ENCODE results near the gene NKD1.

The NKD1 gene

DNA sequence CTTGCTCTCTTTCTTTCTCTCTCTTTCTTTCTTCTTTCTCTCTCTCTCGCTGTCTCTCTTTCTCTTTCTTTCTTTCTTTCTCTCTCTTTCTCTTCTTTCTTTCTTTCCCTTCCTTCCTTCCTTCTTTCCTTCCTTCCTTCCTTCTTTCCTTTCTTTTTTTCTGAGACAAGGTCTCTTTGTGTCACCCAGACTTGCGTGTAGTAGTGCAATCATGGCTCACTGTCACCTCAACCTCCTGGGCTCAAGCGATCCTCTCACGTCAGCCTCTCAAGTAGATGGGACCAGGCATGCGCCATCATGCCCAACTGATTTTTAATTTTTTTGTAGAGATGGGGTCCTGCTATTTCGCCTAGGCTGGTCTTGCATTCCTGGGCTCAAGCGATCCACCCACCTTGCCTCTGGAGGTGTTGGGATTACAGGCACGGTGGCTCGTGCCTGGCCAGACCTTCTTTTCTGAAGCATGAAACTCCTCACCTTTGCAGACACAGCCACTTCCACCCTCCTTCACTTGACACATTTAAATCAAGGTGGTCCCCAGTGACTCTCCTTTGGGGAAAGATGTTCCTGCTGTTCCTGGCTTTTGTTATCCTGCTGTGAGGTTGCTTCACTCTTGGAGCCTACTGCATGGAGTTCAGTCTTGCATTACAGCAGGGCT is 26.8 kb upstream of the NKD1 start:
- Histone ChIP-seq H3K27ac (ENCODE audit: low read length) (no peak overlapping the region), H3K36me3 (ENCODE audit: control insufficient read depth in 1 of 2, insufficient read depth in 2 of 2, low read length in 2 of 2) (no peaks in the 10 kb centered on the region), H3K4me3 (ENCODE audit: low read depth in 1 of 2, low read length in 2 of 2) (no peak overlapping the region), H3K27me3 (ENCODE audit: low read depth, low read length) (no peaks in the 10 kb centered on the region), H3K4me1 (ENCODE audit: control insufficient read depth in 1 of 2, insufficient read depth in 2 of 2, low read length in 2 of 2) (no peaks in the 10 kb centered on the region), H3K9me3 (ENCODE audit: control insufficient read depth in 1 of 2, low read length in 2 of 2) (peaks cover 3 to 15% of the 10 kb centered on the region in 2 donors)

DNA sequence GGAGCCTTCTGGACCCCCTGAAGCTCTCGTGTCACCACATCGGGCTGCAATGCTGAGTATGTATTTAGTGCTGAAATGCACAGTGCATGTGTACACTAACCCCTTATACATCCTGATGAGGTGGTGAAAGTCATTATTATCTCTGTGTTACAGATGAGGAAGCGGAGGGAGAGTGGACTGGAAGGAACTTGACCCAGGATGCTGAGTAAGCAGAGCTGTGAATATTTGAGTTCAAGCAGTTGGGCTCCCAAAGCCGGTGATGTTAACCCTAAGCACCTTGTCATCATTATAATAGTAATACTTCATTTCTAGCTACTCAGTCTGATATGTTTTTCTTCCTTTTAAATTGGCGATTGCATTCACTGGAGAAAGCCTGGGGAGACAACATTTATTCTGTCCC is 25.9 kb upstream of the NKD1 start:
- H3K36me3 ChIP-seq (ENCODE audit: control insufficient read depth in 1 of 2, insufficient read depth in 2 of 2, low read length in 2 of 2): no peaks in the 10 kb centered on the region
- no peaks in the 10 kb centered on the region for H3K4me1 ChIP-seq (ENCODE audit: control insufficient read depth in 1 of 2, insufficient read depth in 2 of 2, low read length in 2 of 2)
- H3K9me3 ChIP-seq (ENCODE audit: control insufficient read depth in 1 of 2, low read length in 2 of 2): peaks cover 0 to 6% of the 10 kb centered on the region in 2 donors
- no peak overlapping the region for H3K27ac ChIP-seq (ENCODE audit: low read length)
- H3K4me3 ChIP-seq (ENCODE audit: low read depth in 1 of 2, low read length in 2 of 2): no peak overlapping the region
- no peaks in the 10 kb centered on the region for H3K27me3 ChIP-seq (ENCODE audit: low read depth, low read length)

DNA sequence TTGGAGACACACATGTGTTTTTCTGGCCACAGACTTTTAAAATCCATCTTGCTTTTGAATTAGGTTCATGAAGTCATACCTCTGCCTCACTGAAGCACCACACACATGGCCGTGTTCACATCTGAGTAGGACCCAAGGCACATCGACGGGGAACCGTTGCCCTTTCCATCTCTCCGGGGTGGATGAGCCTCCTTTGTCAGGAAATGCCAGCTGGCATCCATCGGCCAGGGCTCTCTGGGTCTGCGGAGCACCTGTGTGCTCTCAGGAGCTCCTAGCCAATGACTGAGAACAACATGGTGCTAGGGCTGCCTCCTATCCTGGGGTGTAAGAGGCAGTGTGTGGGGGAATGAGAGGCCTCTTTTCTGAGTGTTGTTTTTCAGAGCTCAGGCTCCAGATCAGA is 24.5 kb upstream of the NKD1 start:
- H3K4me1 ChIP-seq (ENCODE audit: control insufficient read depth in 1 of 2, insufficient read depth in 2 of 2, low read length in 2 of 2): no peaks in the 10 kb centered on the region
- no peaks in the 10 kb centered on the region for H3K27me3 ChIP-seq (ENCODE audit: low read depth, low read length)
- H3K4me3 ChIP-seq (ENCODE audit: low read depth in 1 of 2, low read length in 2 of 2): no peak overlapping the region
- no peaks in the 10 kb centered on the region for H3K9me3 ChIP-seq (ENCODE audit: control insufficient read depth in 1 of 2, low read length in 2 of 2)
- H3K27ac ChIP-seq (ENCODE audit: low read length): no peak overlapping the region
- H3K36me3 ChIP-seq (ENCODE audit: control insufficient read depth in 1 of 2, insufficient read depth in 2 of 2, low read length in 2 of 2): no peaks in the 10 kb centered on the region

DNA sequence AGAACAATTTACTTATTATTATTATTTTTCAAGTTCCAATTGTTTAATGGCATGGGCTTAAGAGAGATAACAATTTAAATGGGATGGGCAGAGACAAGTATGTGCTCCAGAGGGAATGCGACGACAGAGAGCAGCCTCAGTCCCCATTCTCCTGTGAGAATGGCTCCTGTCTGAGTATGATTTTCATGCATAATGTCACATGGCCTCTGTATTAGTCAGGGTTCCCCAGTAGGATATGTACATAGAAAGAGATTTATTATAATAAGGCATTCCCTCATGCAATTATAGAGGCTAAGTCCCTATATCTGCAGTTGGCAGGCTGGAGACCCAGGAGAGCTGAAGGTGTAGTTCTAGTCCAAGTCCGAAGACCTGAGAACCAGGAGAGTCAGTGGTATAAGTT is 22.9 kb upstream of the NKD1 start:
- no peaks in the 10 kb centered on the region for H3K4me1 ChIP-seq (ENCODE audit: control insufficient read depth in 1 of 2, insufficient read depth in 2 of 2, low read length in 2 of 2)
- H3K9me3 ChIP-seq (ENCODE audit: control insufficient read depth in 1 of 2, low read length in 2 of 2): peaks cover 7% of the 10 kb centered on the region in 2 donors
- H3K4me3 ChIP-seq (ENCODE audit: low read depth in 1 of 2, low read length in 2 of 2): no peak overlapping the region
- H3K36me3 ChIP-seq (ENCODE audit: control insufficient read depth in 1 of 2, insufficient read depth in 2 of 2, low read length in 2 of 2): no peaks in the 10 kb centered on the region
- H3K27me3 ChIP-seq (ENCODE audit: low read depth, low read length): no peaks in the 10 kb centered on the region
- H3K27ac ChIP-seq (ENCODE audit: low read length): no peak overlapping the region

DNA sequence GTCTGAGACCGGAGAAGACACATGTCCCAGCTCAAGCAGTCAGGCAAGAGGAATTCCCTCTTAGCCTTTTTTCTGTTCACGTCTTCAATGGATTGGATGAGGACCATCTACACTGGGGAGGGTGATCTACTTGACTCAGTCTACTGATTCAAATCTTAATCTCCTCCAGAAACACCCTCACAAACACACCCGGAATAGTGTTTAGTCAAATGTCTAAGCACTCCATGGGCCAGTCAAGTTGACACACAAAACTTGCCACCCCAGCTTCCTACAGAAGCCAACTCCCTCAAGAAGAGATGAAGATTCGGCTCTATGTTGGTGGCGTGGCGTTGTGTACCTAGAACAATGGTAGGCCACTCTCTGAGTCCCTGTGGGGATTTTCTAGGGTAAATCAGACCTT is 22.5 kb upstream of the NKD1 start:
- H3K27ac ChIP-seq (ENCODE audit: low read length): no peak overlapping the region
- no peak overlapping the region for H3K4me3 ChIP-seq (ENCODE audit: low read depth in 1 of 2, low read length in 2 of 2)
- H3K36me3 ChIP-seq (ENCODE audit: control insufficient read depth in 1 of 2, insufficient read depth in 2 of 2, low read length in 2 of 2): no peaks in the 10 kb centered on the region
- H3K4me1 ChIP-seq (ENCODE audit: control insufficient read depth in 1 of 2, insufficient read depth in 2 of 2, low read length in 2 of 2): no peaks in the 10 kb centered on the region
- H3K9me3 ChIP-seq (ENCODE audit: control insufficient read depth in 1 of 2, low read length in 2 of 2): peaks cover 9 to 10% of the 10 kb centered on the region in 2 donors
- H3K27me3 ChIP-seq (ENCODE audit: low read depth, low read length): no peaks in the 10 kb centered on the region

DNA sequence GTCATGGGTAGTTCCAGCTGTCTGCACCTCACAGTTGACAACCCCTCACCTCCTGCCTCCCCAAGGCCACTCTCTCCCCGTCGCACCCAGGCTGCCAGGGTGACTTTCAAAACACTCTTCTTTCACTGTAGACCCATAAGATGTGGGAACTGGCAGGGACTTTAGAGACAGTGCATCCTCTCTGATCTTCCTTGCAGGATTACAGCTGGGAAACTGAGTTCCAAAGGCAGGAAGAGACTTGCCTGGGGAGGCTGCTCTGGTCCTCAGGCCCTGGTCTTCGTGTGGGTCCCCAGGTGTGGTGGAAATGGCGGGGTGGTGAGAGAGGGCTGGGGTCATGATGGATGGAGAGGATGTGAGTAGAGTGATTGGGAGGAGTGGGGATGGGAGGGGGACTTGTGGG is 21.9 kb upstream of the NKD1 start:
- Histone ChIP-seq H3K9me3 (ENCODE audit: control insufficient read depth in 1 of 2, low read length in 2 of 2) (peaks cover 9 to 10% of the 10 kb centered on the region in 2 donors), H3K27ac (ENCODE audit: low read length) (no peak overlapping the region), H3K4me1 (ENCODE audit: control insufficient read depth in 1 of 2, insufficient read depth in 2 of 2, low read length in 2 of 2) (no peaks in the 10 kb centered on the region), H3K4me3 (ENCODE audit: low read depth in 1 of 2, low read length in 2 of 2) (no peak overlapping the region), H3K36me3 (ENCODE audit: control insufficient read depth in 1 of 2, insufficient read depth in 2 of 2, low read length in 2 of 2) (no peaks in the 10 kb centered on the region), H3K27me3 (ENCODE audit: low read depth, low read length) (no peaks in the 10 kb centered on the region)

DNA sequence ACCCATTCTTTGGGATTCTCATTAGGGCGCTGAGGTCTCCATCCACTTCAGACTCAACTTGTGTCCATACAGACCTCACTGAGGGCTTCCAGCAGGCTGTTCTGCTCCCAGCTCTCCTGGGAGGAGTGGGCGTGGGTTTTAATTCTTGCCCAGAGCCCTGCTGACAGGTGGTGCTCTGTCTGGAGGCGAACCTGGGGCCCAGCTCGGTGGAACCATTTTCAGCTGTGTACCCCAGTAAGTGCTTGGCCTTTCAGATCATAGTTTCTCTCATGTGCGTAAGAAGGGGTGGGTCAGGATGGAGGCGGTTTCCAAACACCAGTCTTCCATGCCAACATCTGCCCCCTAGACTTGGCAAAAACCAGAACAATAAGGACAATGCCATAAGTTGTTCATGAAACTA is 21.4 kb upstream of the NKD1 start:
- Histone ChIP-seq H3K9me3 (ENCODE audit: control insufficient read depth in 1 of 2, low read length in 2 of 2) (peaks cover 9 to 10% of the 10 kb centered on the region in 2 donors), H3K4me3 (ENCODE audit: low read depth in 1 of 2, low read length in 2 of 2) (no peak overlapping the region), H3K4me1 (ENCODE audit: control insufficient read depth in 1 of 2, insufficient read depth in 2 of 2, low read length in 2 of 2) (no peaks in the 10 kb centered on the region), H3K27me3 (ENCODE audit: low read depth, low read length) (no peaks in the 10 kb centered on the region), H3K36me3 (ENCODE audit: control insufficient read depth in 1 of 2, insufficient read depth in 2 of 2, low read length in 2 of 2) (no peaks in the 10 kb centered on the region), H3K27ac (ENCODE audit: low read length) (no peak overlapping the region)

DNA sequence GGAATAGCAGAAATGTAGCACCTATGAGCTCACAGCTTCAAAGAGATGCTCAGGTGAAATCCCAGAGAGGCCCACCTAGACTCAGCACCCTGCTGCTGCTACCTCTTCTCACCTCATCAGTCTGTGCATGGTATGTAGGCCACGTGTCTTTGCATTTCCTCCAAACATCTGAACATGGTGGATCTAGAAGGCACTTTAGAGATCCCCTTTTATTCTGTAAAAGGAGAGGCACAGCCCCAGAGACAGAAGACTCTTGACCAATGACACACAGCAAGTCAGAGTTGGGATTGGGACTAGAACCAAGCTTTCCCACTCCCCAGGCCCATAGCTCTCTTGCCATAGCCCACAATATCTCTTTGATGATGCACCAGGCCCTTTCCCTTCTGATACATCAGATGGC is 19.4 kb upstream of the NKD1 start:
- H3K27me3 ChIP-seq (ENCODE audit: low read depth, low read length): no peaks in the 10 kb centered on the region
- no peaks in the 10 kb centered on the region for H3K36me3 ChIP-seq (ENCODE audit: control insufficient read depth in 1 of 2, insufficient read depth in 2 of 2, low read length in 2 of 2)
- no peak overlapping the region for H3K27ac ChIP-seq (ENCODE audit: low read length)
- H3K4me3 ChIP-seq (ENCODE audit: low read depth in 1 of 2, low read length in 2 of 2): no peak overlapping the region
- H3K9me3 ChIP-seq (ENCODE audit: control insufficient read depth in 1 of 2, low read length in 2 of 2): peaks cover 9 to 10% of the 10 kb centered on the region in 2 donors
- no peaks in the 10 kb centered on the region for H3K4me1 ChIP-seq (ENCODE audit: control insufficient read depth in 1 of 2, insufficient read depth in 2 of 2, low read length in 2 of 2)

DNA sequence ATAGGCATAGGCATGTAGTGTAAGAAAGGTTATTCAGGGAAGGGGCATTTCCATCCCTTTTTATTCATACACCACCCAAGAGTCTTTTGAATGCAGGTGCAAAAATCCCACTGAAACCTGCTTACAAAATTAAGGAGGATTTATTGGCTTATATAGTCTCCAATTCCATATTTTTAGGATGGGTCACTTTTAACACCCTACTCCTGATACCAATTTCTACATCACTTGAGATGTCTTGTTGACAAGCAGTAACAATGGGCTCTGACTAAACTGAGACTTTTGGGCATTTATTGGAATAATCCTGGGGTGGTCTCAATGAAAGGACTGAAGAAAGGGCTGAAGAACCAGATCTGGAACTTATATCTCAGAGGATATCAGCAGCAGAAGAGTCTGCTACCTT is 18.9 kb upstream of the NKD1 start:
- no peak overlapping the region for H3K4me3 ChIP-seq (ENCODE audit: low read depth in 1 of 2, low read length in 2 of 2)
- H3K4me1 ChIP-seq (ENCODE audit: control insufficient read depth in 1 of 2, insufficient read depth in 2 of 2, low read length in 2 of 2): no peaks in the 10 kb centered on the region
- H3K27me3 ChIP-seq (ENCODE audit: low read depth, low read length): no peaks in the 10 kb centered on the region
- peaks cover 9 to 10% of the 10 kb centered on the region in 2 donors for H3K9me3 ChIP-seq (ENCODE audit: control insufficient read depth in 1 of 2, low read length in 2 of 2)
- no peaks in the 10 kb centered on the region for H3K36me3 ChIP-seq (ENCODE audit: control insufficient read depth in 1 of 2, insufficient read depth in 2 of 2, low read length in 2 of 2)
- H3K27ac ChIP-seq (ENCODE audit: low read length): no peak overlapping the region

DNA sequence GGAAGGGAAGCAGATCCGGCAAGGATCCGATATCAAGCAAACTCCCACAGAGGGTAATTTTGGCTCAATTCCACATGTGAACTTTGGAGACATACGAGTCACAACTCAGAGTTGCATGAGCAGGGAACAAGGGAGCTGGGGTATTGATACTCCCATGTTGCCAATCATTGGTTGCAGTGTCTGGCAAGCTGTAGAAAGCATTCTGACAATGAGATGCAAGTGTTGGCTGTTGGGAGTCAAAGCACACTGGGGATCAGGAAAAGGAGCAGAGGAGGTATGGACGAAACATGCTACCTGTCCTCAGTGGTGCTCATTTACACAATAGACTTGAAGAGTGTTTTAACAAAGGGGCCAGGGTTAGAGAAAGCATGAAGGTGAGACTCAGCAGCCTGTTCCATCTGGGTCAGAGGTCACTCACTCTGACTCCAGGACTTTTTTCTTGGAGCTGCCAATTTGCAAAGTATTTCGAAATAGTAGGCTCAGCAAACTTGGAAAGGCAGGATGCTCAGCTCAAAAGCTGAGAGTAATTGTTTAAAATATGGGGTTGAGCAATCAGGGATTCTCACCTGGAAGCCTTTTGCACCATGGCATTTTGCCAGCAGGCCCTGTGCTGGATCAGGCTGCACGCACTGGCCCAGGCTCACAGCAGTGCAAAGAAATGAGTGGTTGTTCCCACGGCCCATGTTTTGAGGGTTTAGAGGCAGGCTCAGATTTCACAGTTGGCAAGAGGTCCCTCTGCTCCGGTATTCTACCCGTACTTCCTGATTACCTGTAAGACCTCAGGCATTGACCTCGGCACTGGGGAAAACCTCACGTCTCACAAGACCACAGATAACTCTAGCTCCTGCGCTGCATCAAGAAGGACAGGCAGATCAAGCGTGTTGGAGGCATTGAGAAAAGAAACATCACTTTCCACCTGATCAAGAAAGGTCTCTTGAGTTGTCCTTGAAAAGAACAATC is 17.6 kb upstream of the NKD1 start:
- no peaks in the 10 kb centered on the region for H3K36me3 ChIP-seq (ENCODE audit: control insufficient read depth in 1 of 2, insufficient read depth in 2 of 2, low read length in 2 of 2)
- no peak overlapping the region for H3K27ac ChIP-seq (ENCODE audit: low read length)
- peaks cover 9 to 10% of the 10 kb centered on the region in 2 donors for H3K9me3 ChIP-seq (ENCODE audit: control insufficient read depth in 1 of 2, low read length in 2 of 2)
- H3K4me1 ChIP-seq (ENCODE audit: control insufficient read depth in 1 of 2, insufficient read depth in 2 of 2, low read length in 2 of 2): no peaks in the 10 kb centered on the region
- H3K4me3 ChIP-seq (ENCODE audit: low read depth in 1 of 2, low read length in 2 of 2): no peak overlapping the region
- no peaks in the 10 kb centered on the region for H3K27me3 ChIP-seq (ENCODE audit: low read depth, low read length)

DNA sequence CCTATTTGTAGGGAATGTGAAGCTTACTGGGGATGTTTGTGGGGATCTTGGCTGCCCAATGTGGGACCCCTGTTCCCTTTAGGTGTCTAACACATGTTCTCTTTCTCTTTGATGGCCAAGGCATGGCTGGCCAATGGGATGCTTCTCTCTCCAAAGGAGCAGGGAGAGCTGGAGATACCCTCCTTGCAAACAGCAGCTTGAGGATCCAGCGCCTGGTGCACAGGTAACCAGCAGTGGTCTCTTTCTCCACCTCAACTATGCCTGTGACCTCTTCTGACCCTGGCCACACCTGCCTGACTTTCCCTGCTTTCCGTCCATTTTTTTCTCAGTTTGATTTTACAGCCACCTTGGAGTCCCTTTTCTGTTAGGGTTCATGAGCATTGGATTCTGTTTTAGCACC is 16.8 kb upstream of the NKD1 start:
- no peak overlapping the region for H3K4me3 ChIP-seq (ENCODE audit: low read depth in 1 of 2, low read length in 2 of 2)
- H3K9me3 ChIP-seq (ENCODE audit: control insufficient read depth in 1 of 2, low read length in 2 of 2): peaks cover 9 to 10% of the 10 kb centered on the region in 2 donors
- H3K27me3 ChIP-seq (ENCODE audit: low read depth, low read length): no peaks in the 10 kb centered on the region
- H3K36me3 ChIP-seq (ENCODE audit: control insufficient read depth in 1 of 2, insufficient read depth in 2 of 2, low read length in 2 of 2): no peaks in the 10 kb centered on the region
- no peak overlapping the region for H3K27ac ChIP-seq (ENCODE audit: low read length)
- no peaks in the 10 kb centered on the region for H3K4me1 ChIP-seq (ENCODE audit: control insufficient read depth in 1 of 2, insufficient read depth in 2 of 2, low read length in 2 of 2)
